HepG2 (cell line): ENCODE results near the gene RPRD1A. TPM values are rescaled to one million over a fixed set of nuclear protein-coding genes. Genes with fewer than 3 reads are reported as not detected.

Experiments
- ATAC-seq: fragments of 200-7000 bp; cut with Tn5 transposase; 3 replicates; pipeline ENCODE4 v1.9.1; 2020; ENCODE audit warnings: mild to moderate bottlenecking, moderate library complexity
- BruUV-seq: library from RNA; stranded (reverse); fragments of 400-500 nt; replicated peaks from 2 replicates; lab custom pipeline; 2021; lab: Mats Ljungman, UMichigan
- CTCF ChIA-PET: fragments of 300-600 bp; formaldehyde crosslinking; extraction: SDS; loops from one replicate; lab custom pipeline; 2021; ENCODE audit warnings: low total read pairs, inconsistent platforms, low intra/inter-chr PET ratio; lab: Yijun Ruan, JAX
- POLR2A ChIA-PET: fragments of 350-600 bp; sonication (Branson Sonifier 250); formaldehyde crosslinking; loops from one replicate; lab custom pipeline; 2020; ENCODE audit warnings: antibody characterized with exemption, inconsistent platforms; lab: Yijun Ruan, JAX
- DNase-seq: peaks from one replicate; pipeline ENCODE4 v3.0.0-alpha.2; 2015; ENCODE audit warnings: low spot score
- FAIRE-seq: peaks from 3 replicates; lab custom pipeline; 2011; peaks lifted over from hg19 to GRCh38; lab: Jason Lieb, UNC
- H2AFZ ChIP-seq: one replicate; pipeline ENCODE4 v1.6.1; 2011; ENCODE audit warnings: low read length, inconsistent platforms
- H3K27ac ChIP-seq: fragments of 300-600 bp; 3 replicates; pipeline ENCODE4 v1.8.0; 2011; ENCODE audit warnings: mixed run types, mild to moderate bottlenecking, mixed read lengths, low read length, inconsistent platforms; ENCODE audit not compliant: insufficient read depth; ENCODE audit errors: extremely low read length
- H3K27me3 ChIP-seq, 2 experiments: fragments of 200-600 bp in 1 of 2; 2 replicates in 1 of 2; 3 replicates in 1 of 2; pipeline versions ENCODE4 v1.6.0 to v1.8.0; 2011; ENCODE audit warnings: low read length in 2 of 2, mild to moderate bottlenecking in 2 of 2, moderate library complexity in 2 of 2, inconsistent platforms in 1 of 2; ENCODE audit not compliant: insufficient read depth in 2 of 2, control insufficient read depth in 1 of 2
- H3K36me3 ChIP-seq, 2 experiments: fragments of 200-600 bp in 1 of 2; replicated peaks in 1 of 2; 2 replicates in 1 of 2; 3 replicates in 1 of 2; pipeline versions ENCODE4 v1.5.1 to v1.8.0; 2011; ENCODE audit warnings: low read length in 2 of 2, inconsistent platforms in 1 of 2; ENCODE audit not compliant: insufficient read depth in 2 of 2, control insufficient read depth in 1 of 2
- H3K4me1 ChIP-seq: 2 replicates; pipeline ENCODE4 v1.5.1; 2012; ENCODE audit warnings: low read length, inconsistent platforms; ENCODE audit not compliant: insufficient read depth
- H3K4me2 ChIP-seq: 2 replicates; pipeline ENCODE4 v1.6.0; 2011; ENCODE audit warnings: low read depth, low read length, inconsistent platforms
- H3K4me3 ChIP-seq, 3 experiments: fragments of 200-600 bp in 1 of 3; sonication (generic), shearing (Covaris generic) in 1 of 3; replicated peaks in 1 of 3; 2 replicates each; pipeline ENCODE4 v1.5.1; 2011 to 2016; ENCODE audit warnings: low read length in 3 of 3, inconsistent platforms in 2 of 3, low read depth in 2 of 3, mild to moderate bottlenecking in 2 of 3, control low read depth in 1 of 3, mixed read lengths in 1 of 3; ENCODE audit not compliant: insufficient read depth in 1 of 3
- H3K79me2 ChIP-seq: one replicate; pipeline ENCODE4 v1.6.1; 2011; ENCODE audit warnings: low read length, inconsistent platforms; ENCODE audit not compliant: insufficient read depth
- H3K9ac ChIP-seq: 2 replicates; pipeline ENCODE4 v1.6.0; 2011; ENCODE audit warnings: mild to moderate bottlenecking, low read depth, low read length, inconsistent platforms; ENCODE audit not compliant: insufficient read depth
- H3K9me3 ChIP-seq: 2 replicates; pipeline ENCODE4 v1.5.1; 2012; ENCODE audit warnings: mild to moderate bottlenecking, low read length
- H4K20me1 ChIP-seq: 2 replicates; pipeline ENCODE4 v1.6.0; 2011; ENCODE audit warnings: inconsistent platforms, mild to moderate bottlenecking, low read length, moderate library complexity; ENCODE audit not compliant: insufficient read depth
- CBFB ChIP-seq: sonication (generic); formaldehyde crosslinking; IDR thresholded peaks from 2 replicates; pipeline ENCODE4 v1.4.0; 2020; ENCODE audit warnings: missing genetic modification reagents
- FOSL2 ChIP-seq: sonication (generic); formaldehyde crosslinking; IDR thresholded peaks from 2 replicates; pipeline ENCODE4 v1.4.0; 2020; ENCODE audit warnings: missing genetic modification reagents
- GATAD1 ChIP-seq: IDR thresholded peaks from 2 replicates; pipeline ENCODE4 v1.6.1; 2016; ENCODE audit warnings: missing genetic modification reagents, missing compliant biosample characterization
- GTF3A ChIP-seq: sonication (generic); formaldehyde crosslinking; conservative IDR thresholded peaks from 2 replicates; pipeline ENCODE4 v1.4.0; 2020; ENCODE audit warnings: mild to moderate bottlenecking, missing genetic modification reagents
- NCOA5 ChIP-seq: sonication (generic); formaldehyde crosslinking; IDR thresholded peaks from 2 replicates; pipeline ENCODE4 v1.4.0; 2020; ENCODE audit warnings: missing genetic modification reagents
- U2AF2 ChIP-seq: fragments of 200-400 bp; formaldehyde crosslinking; IDR thresholded peaks from 2 replicates; pipeline ENCODE4 v1.6.1; 2017; ENCODE audit warnings: low read depth, mild to moderate bottlenecking, low read length
- ZNF224 ChIP-seq: sonication (generic); formaldehyde crosslinking; IDR thresholded peaks from 2 replicates; pipeline ENCODE4 v1.5.0; 2020; ENCODE audit warnings: mild to moderate bottlenecking, missing genetic modification reagents
- ZNF335 ChIP-seq: sonication (generic); formaldehyde crosslinking; IDR thresholded peaks from 2 replicates; pipeline ENCODE4 v1.4.0; 2020; ENCODE audit warnings: missing genetic modification reagents
- ZNF816 ChIP-seq: sonication (generic); formaldehyde crosslinking; IDR thresholded peaks from 2 replicates; pipeline ENCODE4 v1.8.0; 2022; ENCODE audit warnings: missing genetic modification reagents, mild to moderate bottlenecking, borderline replicate concordance
- ZNF839 ChIP-seq: sonication (generic); formaldehyde crosslinking; IDR thresholded peaks from 2 replicates; pipeline ENCODE4 v1.4.0; 2020; ENCODE audit warnings: missing genetic modification reagents, mild to moderate bottlenecking, borderline replicate concordance
- WGBS: methylation state at CpG from one replicate; pipeline ENCODE4 v1.1.6; 2017; ENCODE audit warnings: low lambda C conversion rate; 5-methylcytosine and 5-hydroxymethylcytosine counted together
- in situ Hi-C: cut with HindIII; loops from 2 replicates; pipeline ENCODE4 v1.10.0; 2017; ENCODE audit warnings: low pct_unique_long_range_greater_than_20kb; ENCODE audit not compliant: extremely low pct_ligation_motif_present
- intact Hi-C: fragments of 100-400 bp; cut with micrococcal nuclease; formaldehyde crosslinking; loops from one replicate; pipeline ENCODE4 v1.10.0; 2022; ENCODE audit not compliant: unreplicated experiment
- polyA plus RNA-seq, 8 experiments: library from polyadenylated mRNA; depleted of rRNA in 3 of 8; stranded (reverse) in 7 of 8; unstranded in 1 of 8; fragments of >200 nt; fragmentation: Illumina TruSeq in 4 of 8; extraction: Trizol in 4 of 8; gene quantifications; 2 replicates each; pipeline versions ENCODE4 v1.2.1 to v1.2.3, GENCODE V29; 2011 to 2016; ENCODE audit warnings: low read depth in 4 of 8, missing spikeins in 1 of 8, mixed read lengths in 1 of 8; ENCODE audit not compliant: insufficient read depth in 1 of 8
- total RNA-seq, 5 experiments: library from RNA; depleted of rRNA; stranded (reverse); fragments of >200 nt; fragmentation: Illumina TruSeq; extraction: Trizol; gene quantifications; 2 replicates each; pipeline ENCODE4 v1.2.3, GENCODE V29; 2016; ENCODE audit warnings: low read depth in 1 of 5
- TF ChIP-seq, protein P1 (sequence below): sonication (generic); formaldehyde crosslinking; IDR thresholded peaks from 2 replicates; pipeline ENCODE4 v1.4.0; 2020; ENCODE audit warnings: mild to moderate bottlenecking, missing genetic modification reagents

RPRD1A gene
- total and polyA plus RNA-seq, 2 of the 13 experiments (the other 11 are each of a cell fraction or from before 2014, with no cell fraction given) = 42.5 to 78.2 TPM

DNA sequence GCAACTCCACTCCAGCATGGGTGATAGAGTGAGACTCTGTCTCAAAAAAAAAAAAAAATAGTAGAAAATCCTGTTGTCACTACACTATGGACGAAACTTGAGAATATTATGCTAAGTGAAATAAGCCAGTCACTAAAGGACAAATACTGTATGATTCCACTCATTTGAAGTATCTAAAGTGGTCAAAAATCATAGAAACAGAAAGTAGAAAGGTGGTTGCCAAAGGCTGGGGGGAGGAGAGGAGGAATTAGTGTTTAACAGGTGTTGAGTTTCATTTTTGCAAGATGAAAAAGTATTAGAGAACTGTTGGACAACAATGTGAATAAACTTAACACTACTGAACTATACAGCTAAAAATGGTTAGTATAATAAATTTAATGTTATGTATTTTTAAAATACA, 113.7 kb downstream of the RPRD1A start:
- H3K79me2 ChIP-seq = no peaks in the 10 kb centered on the region
- H4K20me1 ChIP-seq = no peaks in the 10 kb centered on the region
- H3K9ac ChIP-seq = no peak overlapping the region
- H3K27me3 ChIP-seq = peaks cover 0 to 8% of the 10 kb centered on the region in 2 experiments; a peak in 2 of 5 replicates
- no peak overlapping the region for H3K4me2 ChIP-seq
- ChIA-PET POLR2A (no interaction called here), CTCF (no interaction called here)
- H3K36me3 ChIP-seq = no peaks in the 10 kb centered on the region
- intact Hi-C loops (loop anchor here (5.0 kb wide), 1 partner anchor 291 kb away; no protein-coding TSS in a partner anchor), in situ Hi-C loops (loop anchor here (5.0 to 25.0 kb wide), 2 partner anchors 196 to 566 kb away; partner anchors contain the start of gene ZNF396)
- H3K4me1 ChIP-seq = peaks cover 11% of the 10 kb centered on the region
- H3K9me3 ChIP-seq = no peaks in the 10 kb centered on the region
- 50% methylated on average over 1 of the region's 1 CpG for WGBS
- no TSS peak for BruUV-seq
- no peak overlapping the region for H2AFZ ChIP-seq
- TF ChIP-seq CBFB = no peak
- TF ChIP-seq NCOA5 = no peak
- TF ChIP-seq ZNF839 (CRISPR knock-in tag) = no peak
- TF ChIP-seq GTF3A (CRISPR knock-in tag) = no peak
- no peak for TF ChIP-seq ZNF335
- TF ChIP-seq FOSL2 (CRISPR knock-in tag) = no peak
- no peak for TF ChIP-seq U2AF2
- TF ChIP-seq, protein P1, sequence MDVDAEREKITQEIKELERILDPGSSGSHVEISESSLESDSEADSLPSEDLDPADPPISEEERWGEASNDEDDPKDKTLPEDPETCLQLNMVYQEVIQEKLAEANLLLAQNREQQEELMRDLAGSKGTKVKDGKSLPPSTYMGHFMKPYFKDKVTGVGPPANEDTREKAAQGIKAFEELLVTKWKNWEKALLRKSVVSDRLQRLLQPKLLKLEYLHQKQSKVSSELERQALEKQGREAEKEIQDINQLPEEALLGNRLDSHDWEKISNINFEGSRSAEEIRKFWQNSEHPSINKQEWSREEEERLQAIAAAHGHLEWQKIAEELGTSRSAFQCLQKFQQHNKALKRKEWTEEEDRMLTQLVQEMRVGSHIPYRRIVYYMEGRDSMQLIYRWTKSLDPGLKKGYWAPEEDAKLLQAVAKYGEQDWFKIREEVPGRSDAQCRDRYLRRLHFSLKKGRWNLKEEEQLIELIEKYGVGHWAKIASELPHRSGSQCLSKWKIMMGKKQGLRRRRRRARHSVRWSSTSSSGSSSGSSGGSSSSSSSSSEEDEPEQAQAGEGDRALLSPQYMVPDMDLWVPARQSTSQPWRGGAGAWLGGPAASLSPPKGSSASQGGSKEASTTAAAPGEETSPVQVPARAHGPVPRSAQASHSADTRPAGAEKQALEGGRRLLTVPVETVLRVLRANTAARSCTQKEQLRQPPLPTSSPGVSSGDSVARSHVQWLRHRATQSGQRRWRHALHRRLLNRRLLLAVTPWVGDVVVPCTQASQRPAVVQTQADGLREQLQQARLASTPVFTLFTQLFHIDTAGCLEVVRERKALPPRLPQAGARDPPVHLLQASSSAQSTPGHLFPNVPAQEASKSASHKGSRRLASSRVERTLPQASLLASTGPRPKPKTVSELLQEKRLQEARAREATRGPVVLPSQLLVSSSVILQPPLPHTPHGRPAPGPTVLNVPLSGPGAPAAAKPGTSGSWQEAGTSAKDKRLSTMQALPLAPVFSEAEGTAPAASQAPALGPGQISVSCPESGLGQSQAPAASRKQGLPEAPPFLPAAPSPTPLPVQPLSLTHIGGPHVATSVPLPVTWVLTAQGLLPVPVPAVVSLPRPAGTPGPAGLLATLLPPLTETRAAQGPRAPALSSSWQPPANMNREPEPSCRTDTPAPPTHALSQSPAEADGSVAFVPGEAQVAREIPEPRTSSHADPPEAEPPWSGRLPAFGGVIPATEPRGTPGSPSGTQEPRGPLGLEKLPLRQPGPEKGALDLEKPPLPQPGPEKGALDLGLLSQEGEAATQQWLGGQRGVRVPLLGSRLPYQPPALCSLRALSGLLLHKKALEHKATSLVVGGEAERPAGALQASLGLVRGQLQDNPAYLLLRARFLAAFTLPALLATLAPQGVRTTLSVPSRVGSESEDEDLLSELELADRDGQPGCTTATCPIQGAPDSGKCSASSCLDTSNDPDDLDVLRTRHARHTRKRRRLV (CRISPR knock-in tag) = no peak
- no peak for TF ChIP-seq ZNF224
- no peak for TF ChIP-seq ZNF816
- no peak for TF ChIP-seq GATAD1 (CRISPR knock-in tag)
- ATAC-seq (no peak), FAIRE-seq (no peak), DNase-seq (no peak)
- no peak overlapping the region for H3K27ac ChIP-seq
- H3K4me3 ChIP-seq = no peak overlapping the region
